ENCODE measurements around the gene PDCD6IP.

- TF ChIP-seq YY1 (IDR thresholded peaks at IDR 0.05; ENCODE audit: insufficient read depth, insufficient read length) (no peak), ZNF274 (IDR thresholded peaks at IDR 0.05; ENCODE audit: low read depth, low read length) (no peak), SUZ12 (IDR thresholded peaks at IDR 0.05; ENCODE audit: extremely low read depth, insufficient read depth, insufficient read length) (no peak)
These were observed 11.7 kb upstream of the PDCD6IP start for GRCh38 chr3:33786565-33787327.

Data from NT2/D1 (cell line).